H9 (cell line): ENCODE measurements around the gene MBTPS1. TPM values are rescaled to one million over a fixed set of nuclear protein-coding genes. Genes with fewer than 3 reads are reported as not detected.

Experiments used
- DNase-seq: peaks from one replicate; pipeline ENCODE4 v3.0.0-alpha.2; 2017
- H2AFZ ChIP-seq: one replicate; pipeline ENCODE4 v1.6.1; 2013; ENCODE audit warnings: mild to moderate bottlenecking, low read length, control low read depth, moderate library complexity
- H2AK5ac ChIP-seq: 2 replicates; pipeline ENCODE4 v1.6.1; 2013; ENCODE audit warnings: low read length, control low read depth, mixed read lengths; ENCODE audit not compliant: insufficient read length
- H2BK120ac ChIP-seq: one replicate; pipeline ENCODE4 v1.6.1; 2013; ENCODE audit warnings: low read depth, mild to moderate bottlenecking, low read length, control low read depth, inconsistent platforms; ENCODE audit not compliant: poor library complexity, severe bottlenecking
- H2BK12ac ChIP-seq: 2 replicates; pipeline ENCODE4 v1.6.1; 2013; ENCODE audit warnings: low read length, control low read depth, mixed read lengths, low read depth; ENCODE audit not compliant: insufficient read length
- H2BK15ac ChIP-seq: 2 replicates; pipeline ENCODE4 v1.6.1; 2013; ENCODE audit warnings: low read depth, low read length, control low read depth
- H2BK20ac ChIP-seq: one replicate; pipeline ENCODE4 v1.6.1; 2013; ENCODE audit warnings: low read depth, mild to moderate bottlenecking, low read length, control low read depth, inconsistent platforms; ENCODE audit not compliant: poor library complexity, severe bottlenecking
- H2BK5ac ChIP-seq: 2 replicates; pipeline ENCODE4 v1.6.1; 2013; ENCODE audit warnings: low read length, control low read depth, mixed read lengths; ENCODE audit not compliant: insufficient read length
- H3K14ac ChIP-seq: 2 replicates; pipeline ENCODE4 v1.6.1; 2013; ENCODE audit warnings: low read length, control low read depth; ENCODE audit not compliant: insufficient read depth
- H3K18ac ChIP-seq: 2 replicates; pipeline ENCODE4 v1.6.1; 2013; ENCODE audit warnings: low read depth, mild to moderate bottlenecking, mixed read lengths, low read length, control low read depth; ENCODE audit not compliant: insufficient read length
- H3K23ac ChIP-seq: 2 replicates; pipeline ENCODE4 v1.6.1; 2013; ENCODE audit warnings: low read length, control low read depth, mixed read lengths, low read depth; ENCODE audit not compliant: insufficient read length
- H3K23me2 ChIP-seq: 2 replicates; pipeline ENCODE4 v1.6.1; 2013; ENCODE audit warnings: low read depth, mild to moderate bottlenecking, mixed read lengths, low read length, control low read depth; ENCODE audit not compliant: insufficient read length, poor library complexity, severe bottlenecking
- H3K27ac ChIP-seq: 2 replicates; pipeline ENCODE4 v1.5.1; 2013; ENCODE audit warnings: low read length, control low read depth, mixed read lengths, low read depth; ENCODE audit not compliant: insufficient read length
- H3K27me3 ChIP-seq: 2 replicates; pipeline ENCODE4 v1.6.1; 2013; ENCODE audit warnings: low read length, control low read depth, inconsistent platforms; ENCODE audit not compliant: insufficient read depth
- H3K4ac ChIP-seq: 2 replicates; pipeline ENCODE4 v1.6.1; 2013; ENCODE audit warnings: low read depth, mild to moderate bottlenecking, control low read depth, inconsistent platforms, low read length, moderate library complexity
- H3K4me1 ChIP-seq: 2 replicates; pipeline ENCODE4 v1.6.1; 2013; ENCODE audit warnings: low read length, control low read depth, inconsistent platforms; ENCODE audit not compliant: insufficient read depth
- H3K4me2 ChIP-seq: 2 replicates; pipeline ENCODE4 v1.6.1; 2013; ENCODE audit warnings: low read length, control low read depth, mixed read lengths; ENCODE audit not compliant: insufficient read length, insufficient read depth
- H3K56ac ChIP-seq: 2 replicates; pipeline ENCODE4 v1.6.1; 2013; ENCODE audit warnings: low read depth, mild to moderate bottlenecking, mixed read lengths, low read length, control low read depth; ENCODE audit not compliant: insufficient read length
- H3K79me1 ChIP-seq: 2 replicates; pipeline ENCODE4 v1.6.1; 2013; ENCODE audit warnings: low read depth, mild to moderate bottlenecking, moderate library complexity, low read length, control low read depth, inconsistent platforms; ENCODE audit not compliant: insufficient read depth, poor library complexity, severe bottlenecking
- H3K79me2 ChIP-seq: 2 replicates; pipeline ENCODE4 v1.6.1; 2013; ENCODE audit warnings: low read length, control low read depth, inconsistent platforms; ENCODE audit not compliant: insufficient read depth
- H3K9ac ChIP-seq: 2 replicates; pipeline ENCODE4 v1.6.1; 2013; ENCODE audit warnings: low read length, control low read depth, mixed read lengths; ENCODE audit not compliant: insufficient read length; ENCODE audit errors: extremely low read depth
- H3K9me3 ChIP-seq: one replicate; pipeline ENCODE4 v1.6.1; 2013; ENCODE audit warnings: low read depth, low read length, inconsistent platforms; ENCODE audit not compliant: control insufficient read depth
- H3T11ph ChIP-seq: one replicate; pipeline ENCODE4 v1.6.1; 2013; ENCODE audit warnings: mild to moderate bottlenecking, low read length, control low read depth, inconsistent platforms
- H4K20me1 ChIP-seq: one replicate; pipeline ENCODE4 v1.6.1; 2013; ENCODE audit not compliant: control insufficient read depth, insufficient read length, insufficient read depth
- H4K5ac ChIP-seq: 2 replicates; pipeline ENCODE4 v1.6.1; 2013; ENCODE audit warnings: low read depth, mild to moderate bottlenecking, mixed read lengths, low read length, control low read depth; ENCODE audit not compliant: insufficient read length
- H4K8ac ChIP-seq: replicated peaks from 2 replicates; pipeline ENCODE4 v1.6.1; 2013; ENCODE audit warnings: low read length, control low read depth, mixed read lengths, low read depth; ENCODE audit not compliant: insufficient read length
- H4K91ac ChIP-seq: 2 replicates; pipeline ENCODE4 v1.6.1; 2013; ENCODE audit warnings: low read depth, mild to moderate bottlenecking, moderate library complexity, mixed read lengths, low read length, control low read depth; ENCODE audit not compliant: insufficient read length
- H3K27ac Mint-ChIP-seq, 3 experiments: 2 replicates in 2 of 3; 3 replicates in 1 of 3; pipeline ENCODE4 v1.8.0; 2020 to 2021; ENCODE audit warnings: mixed read lengths in 3 of 3, mild to moderate bottlenecking in 1 of 3, moderate library complexity in 1 of 3
- H3K27me3 Mint-ChIP-seq: 2 replicates; pipeline ENCODE4 v1.8.0; 2021; ENCODE audit warnings: low read depth, mild to moderate bottlenecking, moderate library complexity, mixed read lengths
- H3K36me3 Mint-ChIP-seq, 3 experiments: 2 replicates in 2 of 3; 3 replicates in 1 of 3; pipeline ENCODE4 v1.8.0; 2020 to 2021; ENCODE audit warnings: low read depth in 3 of 3, mixed read lengths in 3 of 3; ENCODE audit not compliant: insufficient read depth in 1 of 3
- H3K4me1 Mint-ChIP-seq, 2 experiments: 2 replicates each; pipeline ENCODE4 v1.8.0; 2020; ENCODE audit warnings: mixed read lengths in 2 of 2
- H3K4me3 Mint-ChIP-seq, 2 experiments: 2 replicates in 1 of 2; 3 replicates in 1 of 2; pipeline ENCODE4 v1.8.0; 2020 to 2021; ENCODE audit warnings: mild to moderate bottlenecking in 2 of 2, mixed read lengths in 2 of 2, moderate library complexity in 1 of 2
- H3K9me3 Mint-ChIP-seq, 2 experiments: 2 replicates in 1 of 2; 3 replicates in 1 of 2; pipeline ENCODE4 v1.8.0; 2020; ENCODE audit warnings: mild to moderate bottlenecking in 2 of 2, mixed read lengths in 2 of 2, moderate library complexity in 1 of 2
- CTCF ChIP-seq: fragments of 200-600 bp; sonication (generic); conservative IDR thresholded peaks from 3 replicates; pipeline ENCODE4 v1.8.0; 2021; ENCODE audit warnings: antibody characterized with exemption, mild to moderate bottlenecking
- WGBS: extraction: QIAGEN DNeasy Blood & Tissue Kit; methylation state at CpG from one replicate; pipeline ENCODE4 v1.1.7; 2013; ENCODE audit warnings: missing lambda C conversion rate, low lambda C conversion rate, mixed read lengths; ENCODE audit not compliant: insufficient read length; ENCODE audit errors: extremely low coverage; 5-methylcytosine and 5-hydroxymethylcytosine counted together
- total RNA-seq: library from RNA; stranded (reverse); gene quantifications from 2 replicates; pipeline ENCODE4 v1.2.1, GENCODE V29; 2021

The MBTPS1 gene
- total RNA-seq, 1 experiment from 2014 or later = 48.7 TPM

- WGBS = no CpG with 5 or more reads among the region's 14 CpGs
- no peak overlapping the region for H2BK120ac ChIP-seq
- H2BK20ac ChIP-seq = no peak overlapping the region
- H3K9me3 Mint-ChIP-seq = peaks cover 11 to 12% of the 10 kb centered on the region in 2 experiments
- no peak overlapping the region for H2BK5ac ChIP-seq
- no peak overlapping the region for H2AK5ac ChIP-seq
- no peaks in the 10 kb centered on the region for H3K23me2 ChIP-seq
- H4K5ac ChIP-seq = no peak overlapping the region
- H4K91ac ChIP-seq = no peak overlapping the region
- no peak overlapping the region for H3K23ac ChIP-seq
- no peak overlapping the region for H3K9ac ChIP-seq
- no peak overlapping the region for H3K14ac ChIP-seq
- no peak overlapping the region for H4K8ac ChIP-seq
- H3K56ac ChIP-seq = no peak overlapping the region
- no peak overlapping the region for H3T11ph ChIP-seq
- H2AFZ ChIP-seq = no peak overlapping the region
- no peaks in the 10 kb centered on the region for H3K27me3 ChIP-seq
- H3K27ac Mint-ChIP-seq = peak overlapping the region in 2 of 3 experiments; percentile 39 to 55; a peak in 1 of 7 replicates
- TF ChIP-seq CTCF = no peak
- no peaks in the 10 kb centered on the region for H3K79me2 ChIP-seq
- peak overlapping the region in 1 of 2 experiments; percentile 63; a peak in 3 of 5 replicates for H3K4me3 Mint-ChIP-seq
- DNase-seq = no peak
- H3K79me1 ChIP-seq = no peaks in the 10 kb centered on the region
- peaks cover 8 to 17% of the 10 kb centered on the region in 2 experiments for H3K4me1 Mint-ChIP-seq
- no peak overlapping the region for H3K27ac ChIP-seq
- no peak overlapping the region for H3K4ac ChIP-seq
- peaks cover 0 to 5% (median 3%) of the 10 kb centered on the region in 3 experiments; a peak in 4 of 7 replicates for H3K36me3 Mint-ChIP-seq
- peaks cover 22% of the 10 kb centered on the region for H3K27me3 Mint-ChIP-seq
- no peaks in the 10 kb centered on the region for H4K20me1 ChIP-seq
- H3K4me2 ChIP-seq = no peak overlapping the region
- no peak overlapping the region for H2BK12ac ChIP-seq
- no peak overlapping the region for H3K18ac ChIP-seq
- H3K4me1 ChIP-seq = no peaks in the 10 kb centered on the region
- H3K9me3 ChIP-seq = no peaks in the 10 kb centered on the region
- H2BK15ac ChIP-seq = no peak overlapping the region
Observed at GRCh38 chr16:84014570-84015327, 102.0 kb downstream of the MBTPS1 start.
